ENCODE data around the gene SLC39A11.
"Not testable (repeated sequence)": the region's sequence is repeated elsewhere in the genome, so short reads cannot be mapped to it uniquely, and the experiment has no call there.

SLC39A11 gene

DNA sequence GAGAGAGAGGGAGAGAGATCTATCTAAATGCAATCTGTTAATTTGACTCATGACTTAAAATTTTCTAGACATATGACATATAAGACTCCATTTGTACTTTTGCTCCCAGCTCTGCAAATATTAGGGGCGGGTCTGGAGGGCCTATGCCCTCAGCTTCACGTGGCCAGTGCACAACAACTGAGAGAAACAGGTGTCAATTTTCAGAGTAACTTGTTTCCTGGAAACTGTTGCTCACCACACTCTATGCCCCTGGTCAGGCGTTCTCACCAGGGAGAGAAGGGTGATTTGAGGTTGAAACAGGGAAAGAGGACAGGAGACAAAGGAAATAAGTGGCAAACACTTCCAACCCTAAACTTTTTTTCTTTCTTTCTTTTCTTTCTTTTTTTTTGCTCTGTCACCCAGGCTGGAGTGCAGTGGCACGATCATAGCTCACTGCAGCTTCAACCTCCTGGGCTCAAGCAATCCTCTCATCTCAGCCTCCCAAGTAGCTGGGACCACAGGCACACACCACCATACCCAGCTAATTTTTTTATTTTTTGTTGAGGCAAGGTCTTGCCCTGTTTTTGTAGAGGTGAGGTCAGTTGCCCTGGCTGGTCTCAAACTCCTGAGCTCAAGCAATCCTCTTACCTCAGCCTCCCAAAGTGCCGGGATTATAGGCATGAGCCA is 270.0 kb downstream of the SLC39A11 start:
- DNase-seq = no peak

DNA sequence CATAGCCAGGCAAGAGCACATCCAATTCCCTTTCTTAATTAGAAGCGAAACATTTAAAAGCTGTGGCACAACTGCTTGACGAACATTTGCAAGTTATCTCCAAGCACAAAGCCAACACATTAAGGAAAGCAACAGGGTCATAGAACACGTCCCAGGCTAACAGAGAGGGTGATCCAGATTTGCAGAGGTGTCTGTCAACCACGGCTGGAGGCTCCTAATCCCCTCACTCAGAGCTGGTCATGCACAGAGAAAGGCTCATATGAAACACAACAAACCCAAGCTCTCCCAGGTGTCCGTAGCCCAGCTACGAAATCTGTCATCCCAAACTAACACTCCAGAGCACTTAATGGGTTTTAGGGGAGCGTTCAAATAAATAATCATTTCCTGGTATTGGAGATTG is 276.1 kb downstream of the SLC39A11 start:
- no peak for DNase-seq

DNA sequence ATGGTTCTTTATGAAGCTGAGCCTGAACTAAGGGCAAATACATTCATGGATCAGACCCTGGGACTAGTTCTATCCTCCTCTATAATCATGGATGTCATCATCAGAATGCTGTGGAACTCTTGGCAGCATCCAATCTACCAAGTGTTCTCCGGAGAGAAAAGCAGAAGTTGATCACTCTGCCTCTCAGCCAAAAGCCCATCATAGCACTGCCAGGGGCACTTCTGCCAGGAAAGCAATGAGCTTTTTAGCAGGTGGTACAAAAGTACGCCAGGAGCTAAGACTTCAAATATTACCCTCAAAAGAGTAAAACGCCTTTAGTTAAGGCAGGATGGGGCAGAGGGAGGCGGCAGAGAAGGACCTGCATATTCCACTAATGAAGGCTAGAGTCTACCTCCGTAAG is 279.0 kb downstream of the SLC39A11 start:
- DNase-seq = no peak

DNA sequence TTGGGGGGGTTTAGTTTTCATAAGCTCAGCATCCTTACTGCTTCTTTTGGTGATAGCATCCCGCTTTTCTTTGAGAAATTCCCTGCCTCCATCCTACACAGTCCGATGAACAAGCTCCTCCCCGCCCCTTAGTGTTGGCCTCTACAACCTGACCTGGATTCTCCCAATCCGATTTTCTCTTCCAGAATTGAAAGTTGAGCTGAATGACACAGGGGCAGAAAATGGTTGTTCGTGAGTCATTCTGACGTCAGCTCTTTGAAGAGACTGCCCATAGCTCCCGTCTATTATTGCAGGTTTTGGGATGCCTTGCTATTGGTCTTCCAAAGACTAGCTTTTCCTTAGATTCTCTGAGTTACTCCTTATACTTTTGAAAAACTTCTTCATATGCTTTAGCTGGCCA is 279.7 kb downstream of the SLC39A11 start:
- no peak for DNase-seq

DNA sequence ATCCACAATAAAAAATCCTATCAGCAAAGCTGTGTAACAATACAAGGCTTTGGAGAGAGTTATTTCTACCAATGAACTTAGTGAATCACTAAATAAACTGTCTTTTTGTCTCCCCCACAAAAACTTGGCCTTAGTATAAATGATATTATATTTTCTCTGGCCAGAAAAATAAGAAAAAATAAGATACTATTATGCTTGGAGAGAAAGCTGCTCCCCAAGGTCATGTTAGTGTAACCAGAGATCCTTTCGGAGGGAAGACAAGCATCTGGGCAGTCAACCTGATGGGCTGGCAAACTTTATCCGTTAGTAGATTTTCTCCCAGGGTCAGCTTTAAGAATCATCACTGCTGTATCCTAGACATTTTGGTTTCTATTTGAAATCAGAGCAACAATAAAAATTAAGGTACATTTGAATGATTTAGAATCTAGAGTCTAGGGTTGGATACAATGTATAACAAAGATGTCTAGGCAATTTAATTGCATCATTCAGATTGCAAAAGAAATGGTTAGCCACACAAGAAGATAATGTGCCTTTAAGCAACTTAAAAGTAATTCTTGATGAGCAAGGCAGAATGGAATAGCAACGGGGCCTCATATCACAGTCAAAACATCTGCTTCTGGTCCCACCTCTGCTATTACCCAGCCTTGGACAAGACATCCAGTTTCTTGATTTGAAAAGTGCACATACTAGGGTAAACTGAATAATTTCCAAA is 280.4 kb downstream of the SLC39A11 start:
- no peak for DNase-seq

DNA sequence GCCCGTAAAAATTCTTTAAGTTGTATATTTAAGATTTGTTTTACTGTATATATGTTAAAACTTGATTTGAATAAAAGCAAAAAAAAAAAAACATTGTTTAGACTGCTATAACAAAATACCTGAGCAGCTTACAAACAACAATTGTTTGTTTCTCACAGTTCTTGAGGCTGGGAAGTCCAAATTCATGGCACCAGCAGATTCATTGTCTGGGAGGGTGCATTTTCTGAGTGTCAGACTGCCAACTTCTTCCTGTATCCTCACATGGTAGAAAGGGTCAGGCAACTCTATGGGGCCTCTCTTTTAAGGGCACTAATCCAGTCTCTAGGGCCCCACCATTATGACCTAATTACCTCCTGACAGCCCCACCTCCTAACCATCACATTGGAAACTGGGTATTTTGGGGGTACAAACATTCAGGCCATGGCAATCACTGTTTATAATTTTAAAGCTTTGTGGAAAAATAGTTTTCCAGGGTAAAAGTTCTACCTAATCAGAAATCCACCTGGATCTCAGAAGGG is 281.4 kb downstream of the SLC39A11 start:
- DNase-seq = no peak

DNA sequence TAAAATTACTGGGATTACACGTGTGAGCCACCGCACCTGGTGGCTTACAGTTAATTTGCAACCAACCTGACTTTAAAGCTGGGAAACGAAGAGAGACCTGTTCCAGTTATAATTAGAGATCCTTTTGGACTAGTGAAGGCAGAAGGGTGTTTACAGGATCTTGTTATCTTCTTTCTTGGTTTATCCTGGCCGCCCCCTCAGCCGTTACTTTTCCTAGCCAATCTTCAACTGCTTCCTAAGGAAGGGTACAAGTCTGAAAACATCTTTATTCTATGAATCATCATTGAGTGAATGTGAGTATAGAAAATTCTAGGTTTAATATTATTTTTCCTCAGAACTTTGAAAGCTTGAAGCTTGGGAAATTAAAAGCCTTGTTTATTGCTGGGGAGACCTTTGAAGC is 286.5 kb downstream of the SLC39A11 start:
- no peak for DNase-seq

DNA sequence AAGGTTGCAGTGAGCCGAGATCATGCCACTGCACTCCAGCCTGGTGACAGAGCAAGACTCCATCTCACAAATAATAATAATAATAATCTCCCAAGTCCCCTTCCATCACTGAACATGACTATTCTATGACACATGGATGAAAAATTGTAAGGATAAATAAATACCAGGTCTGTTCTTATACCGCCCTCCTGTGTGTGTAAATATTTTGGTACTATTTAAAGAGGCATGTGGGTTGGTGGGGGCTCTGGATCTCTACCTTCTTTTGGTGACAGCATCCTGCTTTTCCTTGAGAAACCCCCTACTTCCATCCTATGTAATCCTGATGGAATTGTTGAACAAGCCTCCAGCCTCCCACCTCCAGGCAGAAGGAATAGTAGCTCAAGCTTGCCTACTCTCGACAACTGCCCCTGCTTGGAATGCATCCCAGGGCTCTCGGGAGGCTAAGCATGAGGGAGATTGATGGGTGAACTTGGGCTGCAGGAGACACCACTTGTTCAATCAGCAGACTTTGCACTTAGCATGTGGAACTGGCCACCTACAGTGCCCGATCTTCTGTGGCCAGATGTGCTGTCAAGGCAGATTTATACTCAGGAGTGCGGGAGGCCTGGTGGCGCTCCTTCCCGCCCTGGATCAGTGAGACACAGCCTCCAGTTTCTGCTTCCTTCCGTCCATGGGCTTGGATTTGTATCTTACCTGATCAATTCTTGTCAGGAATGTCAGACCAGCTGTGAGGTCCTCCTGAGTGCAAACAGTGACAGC is 287.4 kb downstream of the SLC39A11 start:
- DNase-seq = no peak

DNA sequence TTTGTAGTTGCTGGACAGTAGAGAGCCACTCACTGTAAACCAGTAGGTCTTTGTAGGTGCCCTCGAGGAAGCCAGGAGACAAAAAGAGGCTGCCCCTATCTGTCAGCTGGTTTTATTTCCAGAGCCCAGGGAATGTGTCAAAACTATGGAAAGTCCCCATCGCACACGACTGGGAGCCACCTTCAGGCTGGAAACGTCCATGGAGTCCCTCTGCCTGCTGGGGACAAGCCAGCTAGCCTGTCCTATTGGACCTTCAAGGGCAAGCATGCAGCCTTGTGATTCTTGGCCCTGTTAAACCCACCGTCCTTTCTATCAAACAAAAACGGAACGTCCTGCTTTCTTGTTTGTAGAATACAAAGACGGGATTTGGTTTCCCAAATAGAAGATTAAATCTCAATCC is 289.8 kb downstream of the SLC39A11 start:
- no peak for DNase-seq

DNA sequence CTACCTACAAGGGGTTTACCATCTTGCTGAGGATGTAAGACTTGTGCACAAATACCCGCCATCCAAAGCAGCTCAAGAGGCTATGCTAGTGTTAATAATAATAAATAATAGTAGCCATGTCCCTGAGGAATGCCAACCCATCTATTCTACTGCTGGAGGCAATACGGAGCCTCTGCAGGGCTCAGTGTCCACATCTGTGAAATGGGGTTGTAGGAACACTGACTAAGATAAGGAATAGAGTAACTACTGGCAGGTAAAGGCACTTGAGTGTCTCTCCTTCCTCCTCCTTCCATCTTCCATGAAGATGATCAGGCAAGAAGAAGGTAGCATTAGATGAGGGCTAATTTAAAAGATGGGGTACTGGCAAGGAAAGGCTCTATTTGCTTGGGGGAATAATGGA is 295.3 kb downstream of the SLC39A11 start:
- no peak for DNase-seq

DNA sequence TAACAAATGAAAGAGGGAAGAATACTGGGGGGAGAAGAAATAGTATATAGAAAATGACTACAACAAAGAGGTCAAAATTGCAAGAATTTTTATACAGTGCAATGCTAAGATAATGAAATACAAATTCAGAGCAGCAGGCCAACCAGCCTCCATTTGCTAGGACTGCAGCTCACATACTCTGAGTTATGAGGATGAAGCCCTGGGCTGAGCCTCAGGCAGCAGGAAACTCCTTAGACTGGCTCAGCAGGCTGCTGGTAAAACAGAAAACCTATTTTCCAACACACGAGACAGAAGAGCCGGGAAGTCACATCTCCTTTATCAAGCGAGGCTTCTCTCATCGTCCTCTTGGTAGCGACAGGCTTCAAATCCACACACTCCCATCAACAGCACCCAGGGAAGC is 296.5 kb downstream of the SLC39A11 start:
- DNase-seq = no peak

DNA sequence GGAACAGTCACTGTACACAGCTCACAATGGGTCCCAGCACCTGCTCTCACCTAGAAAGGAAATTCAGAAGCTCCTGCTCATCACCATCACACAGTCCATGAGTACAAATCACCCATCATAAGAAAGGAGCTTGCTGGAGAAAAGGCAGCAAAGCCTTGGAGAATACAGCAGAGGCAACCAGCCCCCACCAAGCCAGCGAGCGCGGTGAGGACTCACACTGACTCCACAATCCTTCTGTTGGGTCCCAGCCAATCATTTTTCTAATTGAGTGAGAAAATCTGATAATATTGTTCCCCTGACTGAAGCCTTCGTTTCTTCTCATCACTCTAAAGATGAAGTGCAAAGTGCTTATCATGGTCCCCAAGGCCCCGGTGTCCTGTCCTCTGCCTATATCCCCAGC is 298.3 kb downstream of the SLC39A11 start:
- no peak for DNase-seq

DNA sequence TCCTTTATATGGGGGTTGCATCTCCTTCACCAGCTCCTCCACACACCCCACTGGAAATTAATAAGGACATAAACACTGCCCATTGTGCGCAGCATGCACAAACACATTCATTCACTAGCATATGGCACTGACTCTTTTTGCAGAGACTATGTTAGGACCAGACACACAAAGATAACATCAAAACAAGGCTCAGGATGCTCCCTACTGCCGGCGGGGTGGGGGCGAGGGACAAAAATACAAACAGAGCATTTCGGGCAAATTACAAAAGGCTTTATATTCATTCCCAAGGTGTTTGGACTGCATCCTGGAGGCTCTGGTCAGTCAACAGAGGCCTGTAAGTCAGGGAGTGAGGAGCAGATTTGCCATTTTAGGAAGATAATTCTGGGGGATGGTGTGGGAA is 299.7 kb downstream of the SLC39A11 start:
- DNase-seq = no peak

DNA sequence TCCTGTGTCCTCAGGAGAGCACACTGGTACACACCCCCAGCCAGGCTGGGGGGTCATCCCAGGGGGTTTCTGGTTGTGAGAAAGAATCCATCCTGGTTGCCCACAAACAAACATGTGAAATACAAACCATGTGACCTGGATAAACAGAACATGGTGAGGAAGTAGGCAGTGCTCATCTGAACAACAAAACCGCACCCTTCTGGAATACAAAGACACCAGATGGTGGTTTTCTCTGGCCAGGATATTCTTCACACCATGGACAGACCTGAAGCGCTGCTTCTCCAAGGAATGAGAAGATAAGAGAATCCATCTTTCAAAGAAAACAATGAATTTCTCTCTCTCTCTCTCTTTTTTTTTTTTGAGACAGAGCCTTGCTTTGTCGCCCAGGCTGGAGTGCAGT is 302.3 kb downstream of the SLC39A11 start:
- no peak for DNase-seq

DNA sequence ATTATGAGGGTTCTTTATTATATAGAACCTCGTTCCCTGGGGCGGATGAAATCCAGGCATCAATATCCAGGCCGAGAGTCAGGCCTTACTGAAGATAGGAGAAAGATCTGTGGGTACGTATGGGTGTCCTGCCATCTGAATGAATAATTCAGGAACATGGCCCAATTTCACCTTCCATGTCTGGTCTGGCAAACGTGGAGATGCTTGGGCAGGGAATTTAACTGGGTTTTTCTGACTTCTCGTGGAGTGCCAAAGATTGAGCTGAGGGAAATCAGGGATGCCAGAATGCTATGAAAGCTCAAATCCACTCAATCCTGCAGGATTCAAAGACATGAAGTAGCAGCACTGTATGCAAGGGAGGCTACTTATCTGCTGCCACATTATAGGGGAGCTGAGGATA is 302.8 kb downstream of the SLC39A11 start:
- DNase-seq = no peak

DNA sequence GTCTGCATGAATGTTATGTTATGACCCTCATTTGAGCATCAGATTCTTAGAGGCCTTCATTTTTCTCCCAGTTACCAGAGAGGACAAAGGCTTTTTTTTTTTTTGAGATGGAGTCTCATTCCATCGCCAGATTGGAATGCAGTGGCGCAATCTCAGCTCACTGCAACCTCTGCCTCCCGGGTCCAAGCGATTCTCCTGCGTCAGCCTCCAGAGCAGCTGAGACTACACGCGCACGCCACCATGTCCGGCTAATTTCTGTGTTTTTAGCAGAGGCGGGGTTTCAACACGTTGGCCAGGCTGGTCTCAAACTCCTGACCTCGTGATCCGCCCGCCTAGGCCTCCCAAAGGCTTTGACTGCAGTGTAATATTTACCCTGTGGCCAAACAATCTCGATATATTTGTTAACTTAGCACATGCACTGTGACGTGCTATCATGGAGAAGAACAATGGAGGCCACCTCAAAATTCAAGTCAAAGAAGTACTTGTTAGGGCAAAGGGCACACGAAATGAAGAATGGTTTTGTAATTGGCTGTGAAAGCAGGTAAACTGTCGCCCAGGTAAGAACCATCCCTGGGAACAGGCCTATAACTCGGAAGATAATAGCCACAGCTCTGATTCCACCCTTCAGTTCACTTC is 303.4 kb downstream of the SLC39A11 start:
- DNase-seq = no peak

DNA sequence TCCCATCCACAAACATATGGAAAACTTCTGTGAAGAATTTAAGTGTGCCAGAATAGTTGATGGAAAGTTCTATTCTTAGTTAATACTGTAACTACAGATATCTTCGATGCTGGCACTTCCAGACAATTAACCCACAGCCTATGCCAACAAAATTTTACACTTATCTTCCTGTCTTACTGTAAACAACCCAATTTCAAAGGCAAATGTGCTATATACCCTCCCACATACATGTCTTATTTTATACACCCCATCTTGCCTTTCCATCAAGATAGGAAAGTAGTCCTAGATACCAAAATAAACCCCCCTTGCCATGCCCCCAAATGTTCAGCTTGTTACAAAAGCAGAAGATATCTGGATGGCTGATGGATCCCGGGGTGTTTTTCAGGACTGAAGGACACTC is 306.3 kb downstream of the SLC39A11 start:
- no peak for DNase-seq

DNA sequence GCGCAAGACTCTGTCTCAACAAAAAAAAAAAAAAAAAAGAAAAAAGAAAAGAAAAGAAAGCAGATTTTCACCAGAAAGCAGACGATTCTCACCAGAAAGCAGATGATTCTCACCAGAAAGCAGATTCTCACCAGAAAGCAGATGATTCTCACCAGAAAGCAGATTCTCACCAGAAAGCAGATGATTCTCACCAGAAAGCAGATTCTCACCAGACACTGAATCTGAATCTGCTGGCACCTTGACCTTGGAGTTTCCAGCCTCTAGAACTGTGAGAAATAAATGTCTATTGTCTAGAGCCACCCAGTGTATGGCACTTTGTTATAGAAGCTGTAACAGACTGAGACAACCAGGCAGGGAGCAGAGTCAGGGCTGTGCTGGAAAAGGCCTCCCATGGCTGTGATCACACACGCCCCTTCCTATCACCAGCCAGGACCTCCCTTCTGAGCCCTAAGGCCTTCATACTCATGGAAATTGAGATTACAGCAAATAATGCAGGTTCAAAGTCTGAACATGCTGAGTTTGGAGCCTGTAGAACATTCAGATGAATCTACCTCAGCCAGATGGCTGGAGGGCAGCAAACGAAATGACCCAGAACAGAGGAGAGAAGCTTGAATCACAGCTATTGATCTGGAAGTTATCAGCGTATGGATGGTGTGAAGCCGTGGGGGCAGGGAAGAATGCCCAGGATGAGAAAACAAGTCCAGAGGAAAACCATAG is 309.3 kb downstream of the SLC39A11 start:
- no peak for DNase-seq

DNA sequence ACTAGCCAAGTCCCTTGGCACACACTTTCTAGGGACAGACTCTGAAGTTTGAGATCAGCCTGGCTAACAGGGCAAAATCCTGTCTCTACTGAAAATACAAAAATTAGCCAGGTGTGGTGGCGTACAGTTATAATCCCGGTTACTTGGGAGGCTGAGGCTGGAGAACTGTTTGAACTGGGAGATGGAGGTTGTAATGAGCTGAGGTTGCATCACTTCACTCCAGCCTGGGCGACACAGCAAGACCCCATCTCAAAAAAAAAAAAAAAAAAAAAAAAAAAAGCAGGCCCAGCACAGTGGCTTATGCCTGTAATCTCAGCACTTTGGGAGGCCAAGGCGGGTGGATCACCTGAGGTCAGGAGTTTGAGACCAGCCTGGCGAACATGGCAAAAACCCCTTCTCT is 310.1 kb downstream of the SLC39A11 start:
- DNase-seq = not testable (repeated sequence)

DNA sequence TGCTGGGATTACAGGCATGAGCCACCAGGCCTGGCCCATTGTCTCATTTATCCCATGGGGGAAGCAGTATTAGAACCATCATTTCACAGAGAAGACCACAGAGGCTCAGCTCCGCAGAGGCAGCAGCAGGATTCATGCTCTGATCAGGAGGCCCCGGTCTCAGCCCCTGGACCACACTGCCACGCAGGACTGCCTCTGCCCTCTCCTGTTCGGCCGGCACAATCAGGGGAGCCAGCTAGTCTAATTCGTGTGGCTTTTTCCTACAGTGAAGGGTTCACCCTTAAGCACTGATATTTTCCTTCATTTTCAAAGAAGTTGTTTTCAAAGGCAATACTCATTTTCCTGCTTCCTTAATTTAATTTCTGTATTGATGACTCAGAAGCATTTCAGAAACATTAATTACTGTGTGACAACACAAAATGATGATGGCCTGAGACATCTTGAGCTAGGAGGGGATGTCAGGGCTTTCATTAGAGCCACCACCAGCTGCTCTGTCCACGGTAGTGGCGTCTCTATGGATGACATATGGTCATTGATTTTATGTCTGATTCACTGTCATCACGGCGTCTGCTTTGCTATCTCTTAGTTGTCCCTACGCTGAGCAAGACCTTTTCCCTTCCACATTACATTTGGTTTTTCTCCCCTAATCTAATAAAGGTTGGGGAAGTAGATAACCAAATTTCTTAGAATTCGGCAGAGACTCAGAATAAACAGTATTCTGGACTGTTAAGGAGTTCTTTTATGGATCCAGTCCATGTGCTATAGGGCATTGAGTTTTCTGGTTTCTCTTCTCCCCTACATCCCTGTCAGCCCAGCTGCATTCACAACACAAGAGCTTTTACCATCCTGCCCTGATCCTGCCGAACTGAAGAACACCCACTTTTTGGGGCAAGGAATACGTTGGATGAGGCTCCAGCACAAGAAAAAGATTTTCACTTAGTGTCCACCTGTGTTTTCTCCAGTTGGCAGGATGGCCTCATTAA is 314.0 kb downstream of the SLC39A11 start:
- DNase-seq = no peak

DNA sequence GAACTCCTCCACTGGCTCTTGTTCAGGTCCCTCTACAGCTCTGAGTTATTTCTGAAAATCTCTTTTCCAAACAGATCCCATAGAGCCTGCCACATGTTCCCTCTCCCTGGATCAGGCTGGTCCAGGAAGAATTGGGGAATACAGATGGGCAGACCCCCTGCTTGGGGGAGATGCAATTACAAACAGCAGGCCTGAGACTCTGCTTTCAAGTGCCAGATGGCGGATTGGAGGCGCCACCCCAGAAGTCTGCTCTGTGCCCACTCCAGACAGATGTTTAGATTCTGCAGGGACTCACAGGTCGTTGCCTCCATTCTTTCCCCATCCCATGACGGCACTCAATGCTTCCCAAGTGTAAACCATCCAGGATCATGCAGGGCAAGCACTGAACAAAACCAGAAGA is 316.6 kb downstream of the SLC39A11 start:
- no peak for DNase-seq
